ENCODE results near the gene POLL. TPM values are rescaled to one million over a fixed set of nuclear protein-coding genes. Genes with fewer than 3 reads are reported as not detected.

The POLL gene
- total RNA-seq, 1 experiment from 2014 or later = 27.2 TPM

DNA sequence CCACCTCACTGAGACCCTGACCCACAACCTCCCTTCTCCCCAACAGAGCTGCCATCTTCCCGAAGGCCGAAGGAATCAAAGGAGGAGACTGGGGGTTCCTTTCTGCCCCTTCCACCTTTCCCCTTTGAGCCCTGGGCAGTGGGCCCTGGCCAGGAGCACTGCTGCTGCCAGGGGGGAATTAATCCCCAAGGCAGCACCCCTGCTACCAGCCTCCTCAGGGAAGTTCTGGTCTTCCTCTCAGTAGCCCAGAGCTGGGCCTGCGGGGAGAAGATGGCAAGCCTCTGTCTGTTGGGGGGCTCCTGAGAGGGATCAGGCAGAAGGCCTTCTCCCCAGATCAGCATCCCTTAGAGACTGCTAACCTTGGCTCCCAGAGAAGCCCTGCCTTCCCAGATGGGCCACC is 25.6 kb upstream of the POLL start:
- DNase-seq (ENCODE audit: low spot score) = no peak
- H3K9me3 ChIP-seq (ENCODE audit: low read depth, low read length, poor library complexity, severe bottlenecking) = no peaks in the 10 kb centered on the region
- H3K4me3 ChIP-seq (ENCODE audit: low read depth, low read length, poor library complexity, severe bottlenecking) = no peak overlapping the region
- H3K36me3 ChIP-seq (ENCODE audit: insufficient read depth, low read length, poor library complexity, severe bottlenecking) = peaks cover 9% of the 10 kb centered on the region
- H3K4me1 ChIP-seq (ENCODE audit: insufficient read depth, low read length, poor library complexity, severe bottlenecking) = no peaks in the 10 kb centered on the region
- ChIA-PET CTCF (no interaction called here), POLR2A (ENCODE audit: low non-redundant PET) (no interaction called here)
- no TSS peak for BruUV-seq (replicated peaks)
- intact Hi-C loops (cut with micrococcal nuclease; ENCODE audit: unreplicated experiment) = no loop called here
- no peaks in the 10 kb centered on the region for H3K27me3 ChIP-seq (replicated peaks; ENCODE audit: insufficient read depth, low read depth, low read length, poor library complexity)
- H3K27ac ChIP-seq (ENCODE audit: low read depth, low read length, poor library complexity, severe bottlenecking) = no peak overlapping the region
- TF ChIP-seq EZH2 (IDR thresholded peaks at IDR 0.05; ENCODE audit: borderline replicate concordance, low read depth, low read length, poor library complexity, severe bottlenecking) = no peak
- TF ChIP-seq, protein P1, sequence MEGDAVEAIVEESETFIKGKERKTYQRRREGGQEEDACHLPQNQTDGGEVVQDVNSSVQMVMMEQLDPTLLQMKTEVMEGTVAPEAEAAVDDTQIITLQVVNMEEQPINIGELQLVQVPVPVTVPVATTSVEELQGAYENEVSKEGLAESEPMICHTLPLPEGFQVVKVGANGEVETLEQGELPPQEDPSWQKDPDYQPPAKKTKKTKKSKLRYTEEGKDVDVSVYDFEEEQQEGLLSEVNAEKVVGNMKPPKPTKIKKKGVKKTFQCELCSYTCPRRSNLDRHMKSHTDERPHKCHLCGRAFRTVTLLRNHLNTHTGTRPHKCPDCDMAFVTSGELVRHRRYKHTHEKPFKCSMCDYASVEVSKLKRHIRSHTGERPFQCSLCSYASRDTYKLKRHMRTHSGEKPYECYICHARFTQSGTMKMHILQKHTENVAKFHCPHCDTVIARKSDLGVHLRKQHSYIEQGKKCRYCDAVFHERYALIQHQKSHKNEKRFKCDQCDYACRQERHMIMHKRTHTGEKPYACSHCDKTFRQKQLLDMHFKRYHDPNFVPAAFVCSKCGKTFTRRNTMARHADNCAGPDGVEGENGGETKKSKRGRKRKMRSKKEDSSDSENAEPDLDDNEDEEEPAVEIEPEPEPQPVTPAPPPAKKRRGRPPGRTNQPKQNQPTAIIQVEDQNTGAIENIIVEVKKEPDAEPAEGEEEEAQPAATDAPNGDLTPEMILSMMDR (conservative IDR thresholded peaks at IDR 0.05; ENCODE audit: low read depth, low read length) = no peak

DNA sequence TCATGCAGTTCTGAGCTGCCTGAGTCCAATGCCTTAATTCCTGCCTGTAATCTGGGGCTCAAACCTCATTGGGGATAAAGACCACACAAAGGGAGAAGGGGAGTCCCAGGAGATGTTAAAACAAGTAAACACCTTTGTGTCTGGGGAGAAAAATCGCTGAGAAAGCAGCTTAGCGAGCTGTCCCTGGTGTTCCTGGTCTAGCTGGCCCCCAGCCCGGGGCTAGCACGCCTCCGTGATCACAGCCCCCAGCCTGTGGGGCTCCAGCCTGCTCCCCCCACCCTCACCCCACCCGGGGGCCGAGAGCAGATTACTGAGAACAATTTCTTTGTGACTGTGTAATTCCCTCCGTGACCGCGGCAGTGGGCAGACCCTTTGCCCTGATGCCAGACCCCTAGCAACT is 24.8 kb upstream of the POLL start:
- H3K4me1 ChIP-seq (ENCODE audit: insufficient read depth, low read length, poor library complexity, severe bottlenecking) = no peaks in the 10 kb centered on the region
- no peak for DNase-seq (ENCODE audit: low spot score)
- H3K36me3 ChIP-seq (ENCODE audit: insufficient read depth, low read length, poor library complexity, severe bottlenecking) = peaks cover 14% of the 10 kb centered on the region
- no peaks in the 10 kb centered on the region for H3K9me3 ChIP-seq (ENCODE audit: low read depth, low read length, poor library complexity, severe bottlenecking)
- intact Hi-C loops (cut with micrococcal nuclease; ENCODE audit: unreplicated experiment) = no loop called here
- ChIA-PET POLR2A (ENCODE audit: low non-redundant PET) (no interaction called here), CTCF (no interaction called here)
- no peak overlapping the region for H3K4me3 ChIP-seq (ENCODE audit: low read depth, low read length, poor library complexity, severe bottlenecking)
- no peak for TF ChIP-seq EZH2 (IDR thresholded peaks at IDR 0.05; ENCODE audit: borderline replicate concordance, low read depth, low read length, poor library complexity, severe bottlenecking)
- TF ChIP-seq, protein P1 (conservative IDR thresholded peaks at IDR 0.05; ENCODE audit: low read depth, low read length) = no peak
- H3K27ac ChIP-seq (ENCODE audit: low read depth, low read length, poor library complexity, severe bottlenecking) = no peak overlapping the region
- H3K27me3 ChIP-seq (replicated peaks; ENCODE audit: insufficient read depth, low read depth, low read length, poor library complexity) = no peaks in the 10 kb centered on the region
- no TSS peak for BruUV-seq (replicated peaks)

DNA sequence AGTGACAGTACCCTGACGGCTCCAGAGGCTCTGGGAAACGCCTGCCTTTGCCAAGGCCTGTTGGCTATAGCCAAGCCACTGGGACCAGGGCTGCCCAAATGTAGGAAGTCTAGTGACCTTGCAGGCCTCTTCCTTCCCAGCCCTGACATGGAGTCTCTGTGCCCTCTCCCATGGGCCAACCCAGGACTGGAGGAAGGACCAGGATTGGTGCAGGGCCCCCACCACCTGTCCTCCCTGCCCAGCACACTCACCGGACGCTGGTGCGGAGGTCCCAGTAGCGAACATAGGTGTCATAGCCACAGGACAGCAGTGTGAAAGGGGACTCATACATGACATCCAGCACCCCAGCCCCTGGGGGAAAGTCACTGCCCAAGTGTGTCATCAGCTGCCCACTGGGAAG is 24.0 kb upstream of the POLL start:
- no peaks in the 10 kb centered on the region for H3K9me3 ChIP-seq (ENCODE audit: low read depth, low read length, poor library complexity, severe bottlenecking)
- CTCF ChIA-PET = no interaction called here
- H3K4me3 ChIP-seq (ENCODE audit: low read depth, low read length, poor library complexity, severe bottlenecking) = no peak overlapping the region
- no peak for TF ChIP-seq EZH2 (IDR thresholded peaks at IDR 0.05; ENCODE audit: borderline replicate concordance, low read depth, low read length, poor library complexity, severe bottlenecking)
- TF ChIP-seq, protein P1 (conservative IDR thresholded peaks at IDR 0.05; ENCODE audit: low read depth, low read length) = no peak
- H3K4me1 ChIP-seq (ENCODE audit: insufficient read depth, low read length, poor library complexity, severe bottlenecking) = no peaks in the 10 kb centered on the region
- BruUV-seq (replicated peaks) = no TSS peak
- no peak overlapping the region for H3K27ac ChIP-seq (ENCODE audit: low read depth, low read length, poor library complexity, severe bottlenecking)
- H3K36me3 ChIP-seq (ENCODE audit: insufficient read depth, low read length, poor library complexity, severe bottlenecking) = peaks cover 14% of the 10 kb centered on the region
- intact Hi-C loops (cut with micrococcal nuclease; ENCODE audit: unreplicated experiment) = no loop called here
- POLR2A ChIA-PET (ENCODE audit: low non-redundant PET) = no interaction called here
- no peaks in the 10 kb centered on the region for H3K27me3 ChIP-seq (replicated peaks; ENCODE audit: insufficient read depth, low read depth, low read length, poor library complexity)
- no peak for DNase-seq (ENCODE audit: low spot score)
